Islet of Langerhans (tissue), 1 donor: ENCODE results near the gene PLPP4.

Experiments used
- FAIRE-seq: peaks from one replicate; lab custom pipeline; 2011; peaks lifted over from hg19 to GRCh38; lab: Jason Lieb, UNC

PLPP4 gene

GRCh38 chr10:120578890-120579289 is 121.9 kb downstream of the PLPP4 start:
- FAIRE-seq: no peak

GRCh38 chr10:120580918-120581895 is 124.2 kb downstream of the PLPP4 start:
- FAIRE-seq: no peak

GRCh38 chr10:120582753-120583152 is 125.7 kb downstream of the PLPP4 start:
- FAIRE-seq: no peak

- FAIRE-seq: no peak
These were observed 126.5 kb downstream of the PLPP4 start for GRCh38 chr10:120583424-120584108.

GRCh38 chr10:120584786-120585185 is 127.8 kb downstream of the PLPP4 start:
- FAIRE-seq: no peak

GRCh38 chr10:120586471-120586872 is 129.4 kb downstream of the PLPP4 start:
- no peak for FAIRE-seq

- no peak for FAIRE-seq
These were observed 130.0 kb downstream of the PLPP4 start for GRCh38 chr10:120587061-120587460.

GRCh38 chr10:120588311-120588710 is 131.3 kb downstream of the PLPP4 start:
- FAIRE-seq: no peak

GRCh38 chr10:120593693-120594092 is 136.7 kb downstream of the PLPP4 start:
- no peak for FAIRE-seq

- no peak for FAIRE-seq
These were observed 140.9 kb downstream of the PLPP4 start for GRCh38 chr10:120597902-120598301.

GRCh38 chr10:120598386-120598785 is 141.4 kb downstream of the PLPP4 start:
- no peak for FAIRE-seq

GRCh38 chr10:120599200-120599724 is 142.2 kb downstream of the PLPP4 start:
- FAIRE-seq: no peak

- no peak for FAIRE-seq
These were observed 144.0 kb downstream of the PLPP4 start for GRCh38 chr10:120600871-120601649.

- no peak for FAIRE-seq
These were observed 145.0 kb downstream of the PLPP4 start for GRCh38 chr10:120601999-120602398.

- FAIRE-seq: no peak
These were observed 148.4 kb downstream of the PLPP4 start for GRCh38 chr10:120605410-120605809.

GRCh38 chr10:120606051-120606764 is 149.2 kb downstream of the PLPP4 start:
- no peak for FAIRE-seq

- FAIRE-seq: no peak
These were observed 150.1 kb downstream of the PLPP4 start for GRCh38 chr10:120607016-120607709.

GRCh38 chr10:120607710-120608703 is 151.0 kb downstream of the PLPP4 start:
- FAIRE-seq: no peak

- no peak for FAIRE-seq
These were observed 152.0 kb downstream of the PLPP4 start for GRCh38 chr10:120609006-120609405.

GRCh38 chr10:120610791-120611190 is 153.8 kb downstream of the PLPP4 start:
- no peak for FAIRE-seq
